ENCODE data around the gene HGFAC.

DNA sequence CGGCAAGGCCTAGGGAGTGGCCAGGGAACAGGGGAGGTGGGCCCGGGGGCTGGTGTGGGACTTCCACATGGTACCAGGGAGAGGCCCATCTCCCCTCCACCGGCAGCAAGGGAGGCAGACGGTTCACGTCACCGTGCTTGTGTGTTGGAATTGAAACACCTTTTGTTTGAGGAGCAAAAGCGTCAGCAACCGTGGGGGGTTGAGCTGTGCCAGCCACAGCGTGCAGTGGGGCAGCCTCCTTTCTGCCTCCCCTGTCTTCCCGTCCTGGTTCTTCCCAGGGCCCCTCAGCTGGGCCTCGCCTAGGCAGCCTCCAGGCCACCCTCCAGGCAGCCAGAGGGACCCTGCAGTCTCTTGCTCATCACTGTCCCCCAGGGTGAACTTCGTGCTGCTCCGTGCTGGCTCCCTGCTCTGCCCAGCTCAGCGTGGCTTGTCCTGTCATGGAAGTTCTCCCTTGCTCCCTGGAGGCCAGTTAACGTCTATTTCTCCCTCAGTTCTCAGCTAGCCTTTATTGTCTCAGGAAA is 32.1 kb upstream of the HGFAC start:
- TF ChIP-seq, protein P1, sequence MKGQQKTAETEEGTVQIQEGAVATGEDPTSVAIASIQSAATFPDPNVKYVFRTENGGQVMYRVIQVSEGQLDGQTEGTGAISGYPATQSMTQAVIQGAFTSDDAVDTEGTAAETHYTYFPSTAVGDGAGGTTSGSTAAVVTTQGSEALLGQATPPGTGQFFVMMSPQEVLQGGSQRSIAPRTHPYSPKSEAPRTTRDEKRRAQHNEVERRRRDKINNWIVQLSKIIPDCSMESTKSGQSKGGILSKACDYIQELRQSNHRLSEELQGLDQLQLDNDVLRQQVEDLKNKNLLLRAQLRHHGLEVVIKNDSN (IDR thresholded peaks at IDR 0.05): no peak
- TF ChIP-seq EP300 (IDR thresholded peaks at IDR 0.05; ENCODE audit: borderline replicate concordance): no peak
- TF ChIP-seq TAF1 (IDR thresholded peaks at IDR 0.05; ENCODE audit: low read depth): no peak
- no peak for TF ChIP-seq YY1 (IDR thresholded peaks at IDR 0.05; ENCODE audit: low read depth)
- TF ChIP-seq, protein P2, sequence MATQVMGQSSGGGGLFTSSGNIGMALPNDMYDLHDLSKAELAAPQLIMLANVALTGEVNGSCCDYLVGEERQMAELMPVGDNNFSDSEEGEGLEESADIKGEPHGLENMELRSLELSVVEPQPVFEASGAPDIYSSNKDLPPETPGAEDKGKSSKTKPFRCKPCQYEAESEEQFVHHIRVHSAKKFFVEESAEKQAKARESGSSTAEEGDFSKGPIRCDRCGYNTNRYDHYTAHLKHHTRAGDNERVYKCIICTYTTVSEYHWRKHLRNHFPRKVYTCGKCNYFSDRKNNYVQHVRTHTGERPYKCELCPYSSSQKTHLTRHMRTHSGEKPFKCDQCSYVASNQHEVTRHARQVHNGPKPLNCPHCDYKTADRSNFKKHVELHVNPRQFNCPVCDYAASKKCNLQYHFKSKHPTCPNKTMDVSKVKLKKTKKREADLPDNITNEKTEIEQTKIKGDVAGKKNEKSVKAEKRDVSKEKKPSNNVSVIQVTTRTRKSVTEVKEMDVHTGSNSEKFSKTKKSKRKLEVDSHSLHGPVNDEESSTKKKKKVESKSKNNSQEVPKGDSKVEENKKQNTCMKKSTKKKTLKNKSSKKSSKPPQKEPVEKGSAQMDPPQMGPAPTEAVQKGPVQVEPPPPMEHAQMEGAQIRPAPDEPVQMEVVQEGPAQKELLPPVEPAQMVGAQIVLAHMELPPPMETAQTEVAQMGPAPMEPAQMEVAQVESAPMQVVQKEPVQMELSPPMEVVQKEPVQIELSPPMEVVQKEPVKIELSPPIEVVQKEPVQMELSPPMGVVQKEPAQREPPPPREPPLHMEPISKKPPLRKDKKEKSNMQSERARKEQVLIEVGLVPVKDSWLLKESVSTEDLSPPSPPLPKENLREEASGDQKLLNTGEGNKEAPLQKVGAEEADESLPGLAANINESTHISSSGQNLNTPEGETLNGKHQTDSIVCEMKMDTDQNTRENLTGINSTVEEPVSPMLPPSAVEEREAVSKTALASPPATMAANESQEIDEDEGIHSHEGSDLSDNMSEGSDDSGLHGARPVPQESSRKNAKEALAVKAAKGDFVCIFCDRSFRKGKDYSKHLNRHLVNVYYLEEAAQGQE (IDR thresholded peaks at IDR 0.05; ENCODE audit: low read depth): no peak
- TF ChIP-seq NFIC (IDR thresholded peaks at IDR 0.05): no peak
